Umbilical cord (tissue), 2 donors: Measurements from ENCODE around the gene METTL5. TPM values are rescaled to one million over a fixed set of nuclear protein-coding genes. Genes with fewer than 3 reads are reported as not detected.

Experiments used
- DNase-seq: peaks from one replicate; pipeline ENCODE4 v3.0.0-alpha.2; 2015; ENCODE audit warnings: low spot score
- total RNA-seq: library from RNA; depleted of rRNA; stranded (reverse); fragments of >200 nt; gene quantifications from one replicate; pipeline ENCODE4 v1.2.3, GENCODE V29; 2014; ENCODE audit warnings: low replicate concordance; ENCODE audit not compliant: insufficient read depth

The METTL5 gene
- total RNA-seq, 1 donor from 2014 or later = 29.1 TPM

DNA sequence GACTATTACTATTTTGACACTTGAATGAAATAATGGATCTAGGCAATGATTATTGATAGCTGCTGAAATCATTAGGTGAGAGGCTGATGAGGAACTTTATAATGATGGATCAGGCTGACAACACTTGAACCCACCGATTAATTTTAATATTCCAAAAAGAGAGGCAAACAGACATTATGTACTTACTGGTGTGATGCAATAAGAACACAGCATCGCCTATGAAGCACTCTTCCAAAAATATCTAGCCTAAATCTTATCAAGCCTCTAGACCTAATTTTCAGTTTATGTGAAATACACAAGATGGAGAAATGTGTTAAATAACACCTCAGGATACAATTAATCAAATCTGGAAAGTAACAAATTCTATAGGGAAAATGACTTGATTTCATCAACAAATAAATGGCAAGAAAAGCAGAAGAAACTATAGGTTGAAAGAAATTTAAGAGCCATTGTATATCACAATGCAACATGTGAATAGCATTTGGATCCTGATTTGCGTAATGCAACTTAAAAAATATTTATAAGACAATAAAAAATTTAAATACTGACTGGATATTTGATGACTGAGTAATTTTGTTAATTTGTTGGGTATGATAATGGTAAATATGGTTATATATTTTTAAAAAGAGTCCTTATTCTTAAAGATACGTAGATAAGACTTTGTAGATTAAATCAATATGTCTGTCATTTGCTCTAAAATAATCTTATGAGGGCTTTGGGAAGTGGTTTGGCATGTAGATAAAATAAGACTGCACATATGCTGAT, 43.3 kb downstream of the METTL5 start:
- DNase-seq = no peak

GRCh38 chr2:169778446-169778845, 46.3 kb downstream of the METTL5 start:
- DNase-seq = no peak

- DNase-seq = no peak
These were observed 48.4 kb downstream of the METTL5 start for GRCh38 chr2:169776252-169776761.

DNA sequence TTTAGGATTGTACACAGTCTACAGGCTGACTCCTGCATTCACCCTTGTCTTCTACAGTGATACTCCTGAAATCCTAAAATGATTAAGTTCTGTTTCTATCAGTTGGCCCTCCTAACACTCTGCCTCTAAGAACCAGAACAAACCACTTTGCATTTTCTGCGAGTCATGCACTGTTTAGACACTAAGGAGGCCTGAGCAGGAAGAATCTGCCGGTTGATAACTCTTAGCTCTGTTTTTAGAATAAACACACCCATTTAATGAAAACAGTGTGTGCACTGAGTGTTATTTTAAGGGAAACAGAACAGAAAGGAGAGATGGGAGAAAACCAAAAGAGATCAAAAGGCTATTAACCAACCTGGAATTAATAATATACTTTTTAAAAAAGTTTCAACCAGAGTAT, 48.9 kb downstream of the METTL5 start:
- peak; percentile 41 for DNase-seq

DNA sequence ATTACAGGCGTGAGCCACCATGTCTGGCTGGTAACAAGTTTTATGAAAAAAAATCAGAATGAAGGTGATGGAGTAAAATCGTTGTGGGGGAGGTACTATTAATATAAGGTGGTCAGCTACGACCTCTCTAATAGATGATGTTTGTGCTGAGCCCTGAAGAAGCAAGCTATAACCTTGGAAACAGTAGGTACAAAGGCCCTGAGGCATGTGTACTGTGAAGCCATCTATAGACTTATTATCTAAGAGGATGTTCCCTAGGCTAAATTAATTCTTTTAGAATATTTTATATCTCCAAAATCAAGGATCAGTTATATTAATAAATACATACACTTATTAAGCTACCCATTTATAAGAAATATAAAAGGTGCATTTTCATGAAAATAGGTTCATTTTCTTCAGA, 49.4 kb downstream of the METTL5 start:
- no peak for DNase-seq

- DNase-seq = no peak
These were observed 52.1 kb downstream of the METTL5 start for GRCh38 chr2:169772651-169773050.

GRCh38 chr2:169771612-169772011, 53.1 kb downstream of the METTL5 start:
- no peak for DNase-seq

DNA sequence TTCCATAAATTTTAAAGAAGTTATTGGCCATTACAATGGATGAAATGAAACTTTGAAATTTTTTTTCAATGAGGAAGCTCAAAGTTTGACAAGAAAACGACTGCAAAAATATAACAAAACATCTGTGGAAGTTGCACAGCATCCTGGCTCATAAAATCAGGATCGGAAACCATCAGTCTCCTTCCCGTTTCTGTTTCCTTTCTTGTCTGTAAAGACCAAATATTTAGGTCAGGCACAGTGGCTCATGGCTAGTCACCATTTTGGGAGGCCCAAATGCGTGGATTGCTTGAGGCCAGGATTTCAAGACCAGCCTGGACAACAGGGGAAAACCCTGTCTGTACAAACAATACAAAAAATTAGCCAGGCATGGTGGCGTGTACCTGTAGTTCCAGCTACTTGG, 53.7 kb downstream of the METTL5 start:
- no peak for DNase-seq

DNA sequence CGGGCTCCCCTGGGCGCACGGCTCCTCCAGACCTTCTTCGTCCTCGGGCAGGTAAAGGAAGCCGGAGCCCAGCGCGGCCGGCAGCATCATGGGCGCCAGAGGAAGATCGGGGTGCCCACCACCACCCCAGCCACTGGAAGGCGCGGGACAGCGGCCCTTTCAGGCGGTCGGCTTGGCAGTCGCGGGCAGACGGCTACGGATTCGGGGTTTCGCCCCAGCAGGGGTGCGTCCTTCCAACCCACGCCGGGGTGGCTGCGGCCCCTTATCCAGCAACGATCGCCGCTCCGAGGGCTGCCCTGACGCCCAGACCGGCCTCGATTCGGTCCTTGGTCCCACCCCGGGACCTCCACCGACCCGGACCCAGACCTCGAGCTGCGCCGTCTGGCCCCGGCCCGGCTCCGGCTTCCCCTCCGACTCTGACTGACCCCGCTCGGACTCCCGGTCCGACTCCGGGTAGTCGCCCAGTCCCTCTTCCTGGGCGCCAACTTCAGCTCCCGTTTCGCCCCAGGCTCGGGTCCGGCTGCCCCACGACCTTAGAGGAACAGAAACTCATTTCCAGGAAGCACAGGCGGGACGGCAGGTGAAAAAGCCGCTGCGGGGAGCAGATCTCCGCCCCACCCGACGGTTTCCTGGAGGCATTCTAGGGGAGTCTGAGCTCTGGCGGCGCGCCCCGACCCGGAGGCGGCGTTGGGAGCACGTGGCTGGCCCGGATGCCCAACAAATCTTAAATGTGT, 56.3 kb downstream of the METTL5 start:
- DNase-seq = no peak

GRCh38 chr2:169767243-169767888, 57.3 kb downstream of the METTL5 start:
- DNase-seq = peak; percentile 58

GRCh38 chr2:169765523-169765922, 59.2 kb downstream of the METTL5 start:
- DNase-seq = no peak

DNA sequence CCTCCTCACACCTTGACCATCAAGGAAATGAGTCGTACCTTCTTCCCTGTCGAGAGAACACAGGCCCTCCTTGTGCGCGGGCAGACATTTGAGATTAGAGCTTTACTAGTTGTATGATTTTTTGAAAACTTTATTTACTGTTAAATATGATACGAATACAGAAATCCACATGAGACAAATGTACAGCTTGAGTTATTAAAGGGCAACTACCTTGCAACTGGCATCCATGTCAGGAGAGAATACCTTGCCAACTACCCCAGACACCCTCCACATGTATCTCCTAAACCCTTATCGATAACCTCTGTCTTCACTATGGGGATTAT, 62.8 kb downstream of the METTL5 start:
- DNase-seq = no peak

Other genes starting within 250 kb of the METTL5 start
- 35.4 TPM for gene PPIG, start 240.6 kb downstream of the METTL5 start, total RNA-seq
- 0.72 TPM for gene CFAP210, start 130.5 kb downstream of the METTL5 start, total RNA-seq
- 5.8 TPM for gene PHOSPHO2, start 130.4 kb downstream of the METTL5 start, total RNA-seq
- 31.8 TPM for gene KLHL23, start 91.1 kb downstream of the METTL5 start, total RNA-seq
- gene SSB, start 26.0 kb downstream of the METTL5 start, total RNA-seq = 78.7 TPM
- gene UBR3, start 2.5 kb upstream of the METTL5 start, total RNA-seq = 124 TPM